HG03520 (cell line): ENCODE measurements around the gene SPG7.
"Not testable (repeated sequence)": the region's sequence is repeated elsewhere in the genome, so short reads cannot be mapped to it uniquely, and the experiment has no call there.

Experiments used
- ATAC-seq: cut with Tn5 transposase; IDR thresholded peaks from one replicate; pipeline ENCODE4 v1.9.1; 2021; ENCODE audit warnings: mild to moderate bottlenecking, moderate library complexity; ENCODE audit not compliant: unreplicated experiment

The SPG7 gene

GRCh38 chr16:89575247-89576152, 67.3 kb downstream of the SPG7 start, which contains the start of gene CPNE7:
Gene CPNE7 (plus strand): TSS chr16:89575758. CDS start chr16:89575898, 140 bp downstream.
- no peak for ATAC-seq

GRCh38 chr16:89576153-89577054, 68.2 kb downstream of the SPG7 start:
- ATAC-seq: no peak

GRCh38 chr16:89577055-89577759, 69.0 kb downstream of the SPG7 start:
- ATAC-seq: no peak

- ATAC-seq: no peak
Observed at GRCh38 chr16:89579351-89579750, 71.1 kb downstream of the SPG7 start.

- ATAC-seq: no peak
Observed at GRCh38 chr16:89581045-89581695, 73.0 kb downstream of the SPG7 start.

GRCh38 chr16:89581861-89582563, 73.8 kb downstream of the SPG7 start:
- ATAC-seq: no peak

GRCh38 chr16:89582614-89583196, 74.5 kb downstream of the SPG7 start:
- no peak for ATAC-seq

- no peak for ATAC-seq
Observed at GRCh38 chr16:89583197-89583894, 75.1 kb downstream of the SPG7 start.

GRCh38 chr16:89583895-89584644, 75.9 kb downstream of the SPG7 start:
- no peak for ATAC-seq

GRCh38 chr16:89584768-89585549, 76.8 kb downstream of the SPG7 start:
- no peak for ATAC-seq

- no peak for ATAC-seq
Observed at GRCh38 chr16:89586218-89586617, 78.0 kb downstream of the SPG7 start.

- no peak for ATAC-seq
Observed at GRCh38 chr16:89586853-89587252, 78.7 kb downstream of the SPG7 start.

GRCh38 chr16:89587676-89588075, 79.5 kb downstream of the SPG7 start:
- not testable (repeated sequence) for ATAC-seq

GRCh38 chr16:89588413-89589109, 80.4 kb downstream of the SPG7 start:
- ATAC-seq: no peak

- no peak for ATAC-seq
Observed at GRCh38 chr16:89589241-89589926, 81.2 kb downstream of the SPG7 start.

- no peak for ATAC-seq
Observed at GRCh38 chr16:89593841-89594240, 85.6 kb downstream of the SPG7 start.
